Right lobe of liver (tissue), 6 donors: ENCODE measurements around the gene DHRSX. TPM values are rescaled to one million over a fixed set of nuclear protein-coding genes. Genes with fewer than 3 reads are reported as not detected.
"Not testable (repeated sequence)": the region's sequence is repeated elsewhere in the genome, so short reads cannot be mapped to it uniquely, and the experiment has no call there.

Source experiments
- ATAC-seq, 4 donors: fragments of 200-7000 bp; cut with Tn5 transposase; one replicate each; pipeline ENCODE4 v1.9.1; 2020; ENCODE audit warnings: mild to moderate bottlenecking in 4 of 4, moderate library complexity in 4 of 4
- DNase-seq, 3 donors: peaks; one replicate each; pipeline ENCODE4 v3.0.0-alpha.2; 2020
- H3K27ac ChIP-seq, 3 donors: fragments of 200-600 bp; one replicate each; pipeline ENCODE4 v1.8.0; 2022
- H3K27me3 ChIP-seq, 2 donors: fragments of 200-600 bp; one replicate each; pipeline ENCODE4 v1.8.0; 2022
- H3K36me3 ChIP-seq, 4 donors: fragments of 200-600 bp; sonication (generic) in 1 of 4; one replicate each; pipeline versions ENCODE4 v1.5.1 to v1.8.0; 2017 to 2022; ENCODE audit warnings: control low read depth in 1 of 4
- H3K4me1 ChIP-seq, 4 donors: fragments of 200-600 bp; sonication (generic) in 1 of 4; one replicate each; pipeline versions ENCODE4 v1.5.1 to v1.8.0; 2017 to 2022; ENCODE audit warnings: control low read depth in 1 of 4
- H3K4me3 ChIP-seq, 3 donors: fragments of 200-600 bp; one replicate each; pipeline ENCODE4 v1.8.0; 2022
- H3K9me3 ChIP-seq, 4 donors: fragments of 200-600 bp; sonication (generic) in 1 of 4; one replicate each; pipeline versions ENCODE4 v1.5.1 to v1.8.0; 2017 to 2022; ENCODE audit warnings: control low read depth in 1 of 4
- POLR2A ChIP-seq: fragments of 450-650 bp; IDR thresholded peaks from one replicate; pipeline ENCODE4 v1.6.1; 2017; ENCODE audit warnings: antibody characterized with exemption, mild to moderate bottlenecking
- WGBS: methylation state at CpG from one replicate; pipeline ENCODE4 v1.1.6; 2018; ENCODE audit warnings: low coverage, low lambda C conversion rate; ENCODE audit not compliant: insufficient coverage; ENCODE audit errors: missing lambda C conversion rate; 5-methylcytosine and 5-hydroxymethylcytosine counted together
- intact Hi-C, 2 donors: fragments of 100-400 bp; cut with DNase I; formaldehyde crosslinking; loops; one replicate each; pipeline versions ENCODE4 v1.11.2 to v1.14.1; 2022
- total RNA-seq, 6 experiments: library from RNA; depleted of rRNA in 2 of 6; stranded (reverse); fragments of >200 nt in 2 of 6; fragmentation: NEBNext Ultra II Directional in 3 of 6; extraction: Animal tissue kit (Norgen Biotek cat#: 25700) in 3 of 6; gene quantifications; one replicate each; pipeline versions ENCODE4 v1.1.0 to v1.2.4, GENCODE V29; 2016 to 2023
- TF ChIP-seq, protein P1 (sequence below), 4 donors: fragments of 200-600 bp in 3 of 4; fragments of 450-650 bp in 1 of 4; IDR thresholded peaks; one replicate each; pipeline versions ENCODE4 v1.5.1 to v1.8.0; 2016 to 2022; ENCODE audit warnings: antibody characterized with exemption in 4 of 4, mild to moderate bottlenecking in 2 of 4
- donor health status: DM: no; HTN: yes; CAD: no.
- donor health status: DM: no; HTN: no; CAD: no.
- donor health status: DM: no; HTN: no; CAD: no.
- donor health status: DM: no; HTN: yes; CAD: no.
- donor health status: DM: no; HTN: yes; CAD: no.

The DHRSX gene
- total RNA-seq, 6 experiments from 2014 or later: 15.6 to 34.5 (median 29.0) TPM

DNA sequence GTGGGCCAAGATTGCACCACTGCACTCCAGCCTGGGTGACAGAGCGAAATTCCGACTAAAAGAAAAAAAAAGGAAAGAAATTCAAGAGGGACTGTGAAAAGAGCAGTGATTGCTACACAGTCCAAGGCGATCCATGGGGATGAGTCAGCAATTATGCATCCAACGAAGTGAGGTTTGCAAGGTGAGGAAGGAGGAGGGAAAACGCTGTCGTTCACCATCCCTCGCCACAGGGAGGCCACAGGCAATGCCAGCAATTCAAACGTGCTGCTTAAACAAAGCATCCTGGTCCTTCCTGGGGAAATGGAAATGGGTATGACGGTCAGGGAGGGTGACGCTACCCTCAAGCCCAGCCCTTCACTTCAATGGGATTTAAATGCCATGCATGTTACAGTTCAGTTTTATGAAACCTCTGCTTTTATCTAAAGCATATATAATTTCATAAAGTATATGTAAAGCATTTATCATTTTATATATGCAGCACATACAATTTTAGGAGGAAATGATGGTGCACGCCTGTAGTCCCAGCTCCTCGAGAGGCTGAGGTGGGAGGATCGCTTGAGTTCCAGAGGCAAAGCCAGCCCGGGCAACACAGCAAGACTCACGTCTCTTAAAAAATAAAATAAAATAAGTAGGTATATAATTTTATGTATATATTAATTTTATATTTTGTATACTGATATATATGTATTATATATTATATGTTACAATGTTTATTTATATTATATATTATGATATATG, 108.7 kb downstream of the DHRSX start:
- intact Hi-C loops: no loop called here
- Histone ChIP-seq H3K9me3 (no peaks in the 10 kb centered on the region), H3K4me3 (no peak overlapping the region), H3K27me3 (no peaks in the 10 kb centered on the region), H3K27ac (peak overlapping the region in 1 of 3 donors; percentile 17), H3K36me3 (no peaks in the 10 kb centered on the region), H3K4me1 (peaks cover 0 to 4% (median 0%) of the 10 kb centered on the region in 4 donors)
- peak in 1 of 3 donors; percentile 49 for DNase-seq
- WGBS: 68% methylated on average over 13 of the region's 15 CpGs
- peak; percentile 74 to 93 (median 80) for ATAC-seq
- no peak for TF ChIP-seq POLR2A
- TF ChIP-seq, protein P1, sequence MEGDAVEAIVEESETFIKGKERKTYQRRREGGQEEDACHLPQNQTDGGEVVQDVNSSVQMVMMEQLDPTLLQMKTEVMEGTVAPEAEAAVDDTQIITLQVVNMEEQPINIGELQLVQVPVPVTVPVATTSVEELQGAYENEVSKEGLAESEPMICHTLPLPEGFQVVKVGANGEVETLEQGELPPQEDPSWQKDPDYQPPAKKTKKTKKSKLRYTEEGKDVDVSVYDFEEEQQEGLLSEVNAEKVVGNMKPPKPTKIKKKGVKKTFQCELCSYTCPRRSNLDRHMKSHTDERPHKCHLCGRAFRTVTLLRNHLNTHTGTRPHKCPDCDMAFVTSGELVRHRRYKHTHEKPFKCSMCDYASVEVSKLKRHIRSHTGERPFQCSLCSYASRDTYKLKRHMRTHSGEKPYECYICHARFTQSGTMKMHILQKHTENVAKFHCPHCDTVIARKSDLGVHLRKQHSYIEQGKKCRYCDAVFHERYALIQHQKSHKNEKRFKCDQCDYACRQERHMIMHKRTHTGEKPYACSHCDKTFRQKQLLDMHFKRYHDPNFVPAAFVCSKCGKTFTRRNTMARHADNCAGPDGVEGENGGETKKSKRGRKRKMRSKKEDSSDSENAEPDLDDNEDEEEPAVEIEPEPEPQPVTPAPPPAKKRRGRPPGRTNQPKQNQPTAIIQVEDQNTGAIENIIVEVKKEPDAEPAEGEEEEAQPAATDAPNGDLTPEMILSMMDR (IDR thresholded peaks at IDR 0.05): peak in 1 of 4 donors; percentile 18

DNA sequence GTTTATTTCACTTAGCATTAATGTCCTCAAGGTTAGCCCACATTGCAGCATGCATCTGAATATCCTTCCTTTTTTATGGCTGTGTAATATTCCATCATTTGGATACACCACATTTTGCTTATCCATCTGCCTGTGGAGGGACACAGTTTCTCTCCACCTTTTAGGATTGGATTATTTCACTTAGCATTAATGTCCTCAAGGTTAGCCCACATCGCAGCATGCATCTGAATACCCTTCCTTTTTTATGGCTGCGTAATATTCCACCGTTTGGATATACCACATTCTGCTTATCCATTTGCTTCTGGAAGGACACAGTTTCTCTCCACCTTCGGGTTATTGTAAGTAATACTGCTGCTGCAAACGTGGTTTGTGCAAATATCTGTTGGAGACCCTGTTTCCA, 110.0 kb downstream of the DHRSX start:
- DNase-seq (no peak), ATAC-seq (no peak)
- WGBS: 87% methylated on average over 5 of the region's 5 CpGs
- intact Hi-C loops: no loop called here
- H3K4me1 ChIP-seq: peaks cover 0 to 4% (median 0%) of the 10 kb centered on the region in 4 donors
- H3K27ac ChIP-seq: no peak overlapping the region
- no peak overlapping the region for H3K4me3 ChIP-seq
- H3K27me3 ChIP-seq: no peaks in the 10 kb centered on the region
- no peaks in the 10 kb centered on the region for H3K9me3 ChIP-seq
- no peaks in the 10 kb centered on the region for H3K36me3 ChIP-seq
- no peak for TF ChIP-seq POLR2A
- TF ChIP-seq, protein P1 (IDR thresholded peaks at IDR 0.05): no peak

DNA sequence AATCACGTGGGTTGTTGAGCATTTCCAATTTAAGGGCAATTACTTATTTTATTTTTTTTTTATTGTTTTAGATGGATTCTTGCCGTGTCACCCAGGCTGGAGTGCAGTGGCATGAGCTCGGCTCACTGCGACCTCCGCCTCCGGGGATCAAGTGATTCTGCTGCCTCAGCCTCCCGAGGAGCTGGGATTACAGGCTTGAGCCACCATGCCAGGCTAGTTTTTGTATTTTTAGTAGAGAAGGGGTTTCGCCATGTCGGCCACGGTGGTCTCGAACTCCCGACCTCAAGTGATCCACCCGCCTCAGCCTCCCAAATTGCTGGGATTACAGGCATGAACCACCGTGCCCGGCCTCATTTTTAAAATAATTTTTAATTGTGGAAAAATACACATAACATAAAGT, 111.0 kb downstream of the DHRSX start:
- DNase-seq, intact Hi-C loops, H3K9me3 ChIP-seq, H3K4me3 ChIP-seq, H3K27me3 ChIP-seq, ATAC-seq, H3K36me3 ChIP-seq, H3K4me1 ChIP-seq, H3K27ac ChIP-seq: not testable (repeated sequence)
- WGBS: 93% methylated on average over 14 of the region's 15 CpGs

DNA sequence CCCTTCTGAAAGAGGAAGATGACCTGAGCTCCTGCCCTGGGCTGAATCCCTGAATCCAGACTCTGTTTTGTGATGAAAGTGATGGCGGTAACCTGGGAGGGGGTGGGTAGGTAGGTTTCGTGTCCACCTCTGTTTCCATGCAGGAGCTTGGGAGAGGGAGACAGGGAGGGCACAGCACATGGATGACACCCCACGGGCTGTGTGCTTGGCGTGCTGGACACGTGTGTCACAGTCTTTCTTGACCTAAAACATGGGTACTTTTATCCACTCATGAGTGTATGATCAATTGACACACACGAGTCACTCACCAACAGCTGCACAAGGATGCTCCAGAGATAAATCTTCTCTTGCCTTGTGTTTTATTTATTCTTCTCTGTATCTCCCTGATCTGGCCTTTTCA, 111.5 kb downstream of the DHRSX start:
- TF ChIP-seq POLR2A: no peak
- TF ChIP-seq, protein P1 (IDR thresholded peaks at IDR 0.05): no peak
- Histone ChIP-seq H3K4me3 (no peak overlapping the region), H3K27me3 (no peaks in the 10 kb centered on the region), H3K9me3 (no peaks in the 10 kb centered on the region), H3K4me1 (peaks cover 0 to 4% (median 0%) of the 10 kb centered on the region in 4 donors), H3K36me3 (no peaks in the 10 kb centered on the region), H3K27ac (no peak overlapping the region)
- intact Hi-C loops: no loop called here
- no CpG with 5 or more reads among the region's 6 CpGs for WGBS
- DNase-seq (no peak), ATAC-seq (no peak)

DNA sequence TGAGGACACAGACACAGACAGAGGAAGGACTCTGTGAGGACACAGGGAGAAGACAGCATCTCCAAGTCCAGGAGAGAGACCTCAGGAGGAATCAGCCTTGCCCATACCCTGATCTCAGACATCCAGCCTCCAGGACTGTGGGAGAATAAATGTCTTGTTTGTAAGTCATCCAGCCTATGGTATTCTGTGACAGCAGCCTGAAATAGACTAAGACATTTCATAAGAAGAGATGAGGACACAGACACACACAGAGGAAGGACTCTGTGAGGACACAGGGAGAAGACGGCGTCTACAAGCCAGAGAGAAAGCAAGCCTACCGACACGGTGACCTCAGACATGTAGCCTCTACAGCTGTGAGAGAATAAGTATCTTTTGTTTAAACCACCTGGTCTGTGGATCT, 112.1 kb downstream of the DHRSX start:
- H3K4me1 ChIP-seq: peaks cover 0 to 4% (median 0%) of the 10 kb centered on the region in 4 donors
- no peak overlapping the region for H3K4me3 ChIP-seq
- H3K27ac ChIP-seq: no peak overlapping the region
- DNase-seq: no peak
- 80% methylated on average over 2 of the region's 4 CpGs for WGBS
- no peak for TF ChIP-seq POLR2A
- TF ChIP-seq, protein P1 (IDR thresholded peaks at IDR 0.05): no peak
- no peaks in the 10 kb centered on the region for H3K36me3 ChIP-seq
- no peaks in the 10 kb centered on the region for H3K9me3 ChIP-seq
- intact Hi-C loops: no loop called here
- H3K27me3 ChIP-seq: no peaks in the 10 kb centered on the region
- no peak for ATAC-seq
